ENCODE measurements around the gene MAPK7.

DNA sequence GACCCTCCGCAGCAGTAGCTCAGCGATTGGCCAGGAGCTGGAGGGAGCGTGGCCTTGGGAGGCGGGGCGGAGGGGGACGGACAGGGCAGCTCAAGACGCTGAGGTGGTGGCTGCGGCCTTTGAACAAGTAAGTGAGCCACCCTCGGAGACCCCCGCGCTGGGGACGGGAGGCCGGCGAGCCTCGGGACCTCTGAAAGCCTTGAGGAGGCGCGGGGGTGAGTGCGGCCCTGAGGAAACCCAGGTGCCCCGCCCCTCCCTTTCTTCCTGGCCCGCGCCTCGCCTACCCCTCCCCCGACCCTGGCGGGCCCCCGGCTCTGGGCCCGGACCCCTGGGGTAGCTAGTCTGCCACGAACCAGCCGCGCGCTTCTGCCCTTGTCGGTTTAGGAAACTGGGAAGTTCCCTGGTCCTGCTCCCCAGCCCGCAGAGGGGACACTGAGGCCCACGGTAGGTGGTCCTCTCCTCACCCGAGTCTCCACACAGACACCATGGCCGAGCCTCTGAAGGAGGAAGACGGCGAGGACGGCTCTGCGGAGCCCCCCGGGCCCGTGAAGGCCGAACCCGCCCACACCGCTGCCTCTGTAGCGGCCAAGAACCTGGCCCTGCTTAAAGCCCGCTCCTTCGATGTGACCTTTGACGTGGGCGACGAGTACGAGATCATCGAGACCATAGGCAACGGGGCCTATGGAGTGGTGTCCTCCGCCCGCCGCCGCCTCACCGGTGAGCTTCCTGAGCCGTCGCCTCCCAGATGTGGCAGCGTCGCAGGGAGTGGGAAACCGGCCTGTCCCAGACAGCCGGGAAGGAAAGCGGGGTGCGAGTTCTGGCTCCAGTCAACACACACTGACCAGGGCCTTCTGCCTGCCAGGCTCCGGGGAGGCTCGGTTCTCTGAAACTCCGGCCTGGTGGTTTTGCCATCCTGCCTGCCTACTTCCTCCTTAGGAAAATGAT, at the start of gene MAPK7:
- TF ChIP-seq, protein P1, sequence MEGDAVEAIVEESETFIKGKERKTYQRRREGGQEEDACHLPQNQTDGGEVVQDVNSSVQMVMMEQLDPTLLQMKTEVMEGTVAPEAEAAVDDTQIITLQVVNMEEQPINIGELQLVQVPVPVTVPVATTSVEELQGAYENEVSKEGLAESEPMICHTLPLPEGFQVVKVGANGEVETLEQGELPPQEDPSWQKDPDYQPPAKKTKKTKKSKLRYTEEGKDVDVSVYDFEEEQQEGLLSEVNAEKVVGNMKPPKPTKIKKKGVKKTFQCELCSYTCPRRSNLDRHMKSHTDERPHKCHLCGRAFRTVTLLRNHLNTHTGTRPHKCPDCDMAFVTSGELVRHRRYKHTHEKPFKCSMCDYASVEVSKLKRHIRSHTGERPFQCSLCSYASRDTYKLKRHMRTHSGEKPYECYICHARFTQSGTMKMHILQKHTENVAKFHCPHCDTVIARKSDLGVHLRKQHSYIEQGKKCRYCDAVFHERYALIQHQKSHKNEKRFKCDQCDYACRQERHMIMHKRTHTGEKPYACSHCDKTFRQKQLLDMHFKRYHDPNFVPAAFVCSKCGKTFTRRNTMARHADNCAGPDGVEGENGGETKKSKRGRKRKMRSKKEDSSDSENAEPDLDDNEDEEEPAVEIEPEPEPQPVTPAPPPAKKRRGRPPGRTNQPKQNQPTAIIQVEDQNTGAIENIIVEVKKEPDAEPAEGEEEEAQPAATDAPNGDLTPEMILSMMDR (conservative IDR thresholded peaks at IDR 0.05; ENCODE audit: low read depth, low read length): no peak
- TF ChIP-seq, protein P2, sequence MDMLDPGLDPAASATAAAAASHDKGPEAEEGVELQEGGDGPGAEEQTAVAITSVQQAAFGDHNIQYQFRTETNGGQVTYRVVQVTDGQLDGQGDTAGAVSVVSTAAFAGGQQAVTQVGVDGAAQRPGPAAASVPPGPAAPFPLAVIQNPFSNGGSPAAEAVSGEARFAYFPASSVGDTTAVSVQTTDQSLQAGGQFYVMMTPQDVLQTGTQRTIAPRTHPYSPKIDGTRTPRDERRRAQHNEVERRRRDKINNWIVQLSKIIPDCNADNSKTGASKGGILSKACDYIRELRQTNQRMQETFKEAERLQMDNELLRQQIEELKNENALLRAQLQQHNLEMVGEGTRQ (IDR thresholded peaks at IDR 0.05; ENCODE audit: low read depth, low read length): peak; percentile 37; the same call in 1 of the 2 replicates
- TF ChIP-seq POLR2A (IDR thresholded peaks at IDR 0.05; ENCODE audit: low read depth, low read length) (no peak), RCOR1 (IDR thresholded peaks at IDR 0.05; ENCODE audit: insufficient replicate concordance, low read length) (no peak), RAD21 (IDR thresholded peaks at IDR 0.05; ENCODE audit: low read length) (no peak), BHLHE40 (IDR thresholded peaks at IDR 0.05; ENCODE audit: low read depth, low read length) (no peak), MXI1 (IDR thresholded peaks at IDR 0.05; ENCODE audit: borderline replicate concordance, low read depth, low read length) (no peak), MAZ (IDR thresholded peaks at IDR 0.05; ENCODE audit: borderline replicate concordance, low read depth, low read length) (no peak; the same call in 1 of the 2 replicates)

All from IMR-90 (cell line).